ENCODE results near the gene EXOC4.

EXOC4 gene

GRCh38 chr7:133386205-133386604, 133.3 kb downstream of the EXOC4 start:
- Histone ChIP-seq H3K27ac (ENCODE audit: poor library complexity, severe bottlenecking) (no peak overlapping the region), H3K27me3 (ENCODE audit: insufficient read depth, poor library complexity, severe bottlenecking) (no peaks in the 10 kb centered on the region), H3K4me1 (ENCODE audit: insufficient read depth, poor library complexity, severe bottlenecking) (no peaks in the 10 kb centered on the region), H3K4me3 (ENCODE audit: severe bottlenecking) (no peak overlapping the region), H3K9me3 (ENCODE audit: severe bottlenecking) (no peaks in the 10 kb centered on the region), H3K36me3 (ENCODE audit: low read depth) (no peaks in the 10 kb centered on the region)
- ATAC-seq (ENCODE audit: low read depth) = no peak
- no peak for TF ChIP-seq CTCF (IDR thresholded peaks at IDR 0.05; ENCODE audit: poor library complexity, severe bottlenecking)
- no peak for DNase-seq (ENCODE audit: low spot score)

GRCh38 chr7:133389727-133390126, 136.8 kb downstream of the EXOC4 start:
- Histone ChIP-seq H3K9me3 (ENCODE audit: severe bottlenecking) (no peaks in the 10 kb centered on the region), H3K27me3 (ENCODE audit: insufficient read depth, poor library complexity, severe bottlenecking) (no peaks in the 10 kb centered on the region), H3K4me3 (ENCODE audit: severe bottlenecking) (no peak overlapping the region), H3K27ac (ENCODE audit: poor library complexity, severe bottlenecking) (no peak overlapping the region), H3K4me1 (ENCODE audit: insufficient read depth, poor library complexity, severe bottlenecking) (no peaks in the 10 kb centered on the region), H3K36me3 (ENCODE audit: low read depth) (no peaks in the 10 kb centered on the region)
- no peak for DNase-seq (ENCODE audit: low spot score)
- no peak for ATAC-seq (ENCODE audit: low read depth)
- no peak for TF ChIP-seq CTCF (IDR thresholded peaks at IDR 0.05; ENCODE audit: poor library complexity, severe bottlenecking)

GRCh38 chr7:133391206-133391605, 138.3 kb downstream of the EXOC4 start:
- H3K27ac ChIP-seq (ENCODE audit: poor library complexity, severe bottlenecking) = no peak overlapping the region
- no peaks in the 10 kb centered on the region for H3K4me1 ChIP-seq (ENCODE audit: insufficient read depth, poor library complexity, severe bottlenecking)
- no peak for DNase-seq (ENCODE audit: low spot score)
- TF ChIP-seq CTCF (IDR thresholded peaks at IDR 0.05; ENCODE audit: poor library complexity, severe bottlenecking) = no peak
- no peak for ATAC-seq (ENCODE audit: low read depth)
- H3K36me3 ChIP-seq (ENCODE audit: low read depth) = no peaks in the 10 kb centered on the region
- no peaks in the 10 kb centered on the region for H3K9me3 ChIP-seq (ENCODE audit: severe bottlenecking)
- H3K4me3 ChIP-seq (ENCODE audit: severe bottlenecking) = no peak overlapping the region
- H3K27me3 ChIP-seq (ENCODE audit: insufficient read depth, poor library complexity, severe bottlenecking) = no peaks in the 10 kb centered on the region

- ATAC-seq (ENCODE audit: low read depth) (no peak), DNase-seq (ENCODE audit: low spot score) (no peak)
- Histone ChIP-seq H3K4me3 (ENCODE audit: severe bottlenecking) (no peak overlapping the region), H3K27ac (ENCODE audit: poor library complexity, severe bottlenecking) (no peak overlapping the region), H3K9me3 (ENCODE audit: severe bottlenecking) (no peaks in the 10 kb centered on the region), H3K27me3 (ENCODE audit: insufficient read depth, poor library complexity, severe bottlenecking) (no peaks in the 10 kb centered on the region), H3K36me3 (ENCODE audit: low read depth) (no peaks in the 10 kb centered on the region), H3K4me1 (ENCODE audit: insufficient read depth, poor library complexity, severe bottlenecking) (no peaks in the 10 kb centered on the region)
- TF ChIP-seq CTCF (IDR thresholded peaks at IDR 0.05; ENCODE audit: poor library complexity, severe bottlenecking) = no peak
Observed at GRCh38 chr7:133394369-133394768, 141.5 kb downstream of the EXOC4 start.

GRCh38 chr7:133395551-133395950, 142.7 kb downstream of the EXOC4 start:
- Histone ChIP-seq H3K27ac (ENCODE audit: poor library complexity, severe bottlenecking) (no peak overlapping the region), H3K27me3 (ENCODE audit: insufficient read depth, poor library complexity, severe bottlenecking) (no peaks in the 10 kb centered on the region), H3K36me3 (ENCODE audit: low read depth) (no peaks in the 10 kb centered on the region), H3K4me3 (ENCODE audit: severe bottlenecking) (no peak overlapping the region), H3K9me3 (ENCODE audit: severe bottlenecking) (no peaks in the 10 kb centered on the region), H3K4me1 (ENCODE audit: insufficient read depth, poor library complexity, severe bottlenecking) (no peaks in the 10 kb centered on the region)
- ATAC-seq (ENCODE audit: low read depth) = no peak
- no peak for TF ChIP-seq CTCF (IDR thresholded peaks at IDR 0.05; ENCODE audit: poor library complexity, severe bottlenecking)
- no peak for DNase-seq (ENCODE audit: low spot score)

Data from RWPE2 (cell line).